GM21515 (cell line): ENCODE data around the gene WFDC11.
"Not testable (repeated sequence)": the region's sequence is repeated elsewhere in the genome, so short reads cannot be mapped to it uniquely, and the experiment has no call there.

ENCODE experiments used
- ATAC-seq: cut with Tn5 transposase; IDR thresholded peaks from one replicate; pipeline ENCODE4 v1.9.1; 2021; ENCODE audit not compliant: unreplicated experiment

Gene WFDC11

DNA sequence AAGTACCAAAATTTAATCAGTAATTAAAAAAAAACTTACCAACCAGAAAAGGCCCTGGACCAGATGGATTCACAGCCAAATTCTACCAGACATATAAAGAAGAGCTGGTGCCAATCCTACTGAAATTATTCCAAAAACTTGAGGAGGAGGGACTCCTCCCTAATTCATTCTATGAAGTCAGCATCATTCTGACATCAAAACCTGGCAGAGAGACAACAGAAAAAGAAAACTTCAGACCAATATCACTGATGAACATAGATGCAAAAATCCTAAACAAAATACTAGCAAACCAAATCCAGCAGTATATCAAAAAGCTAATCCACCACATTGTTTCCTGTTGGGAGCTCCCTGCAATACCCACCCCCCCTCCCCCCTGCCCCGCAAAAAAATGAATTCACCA lies at the start of gene WFDC11:
Gene WFDC11, minus strand, starts transcription at position 101 of the 400 bp plus-strand sequence. CDS start 19,639 bp downstream, outside the sequence.
- no peak for ATAC-seq

DNA sequence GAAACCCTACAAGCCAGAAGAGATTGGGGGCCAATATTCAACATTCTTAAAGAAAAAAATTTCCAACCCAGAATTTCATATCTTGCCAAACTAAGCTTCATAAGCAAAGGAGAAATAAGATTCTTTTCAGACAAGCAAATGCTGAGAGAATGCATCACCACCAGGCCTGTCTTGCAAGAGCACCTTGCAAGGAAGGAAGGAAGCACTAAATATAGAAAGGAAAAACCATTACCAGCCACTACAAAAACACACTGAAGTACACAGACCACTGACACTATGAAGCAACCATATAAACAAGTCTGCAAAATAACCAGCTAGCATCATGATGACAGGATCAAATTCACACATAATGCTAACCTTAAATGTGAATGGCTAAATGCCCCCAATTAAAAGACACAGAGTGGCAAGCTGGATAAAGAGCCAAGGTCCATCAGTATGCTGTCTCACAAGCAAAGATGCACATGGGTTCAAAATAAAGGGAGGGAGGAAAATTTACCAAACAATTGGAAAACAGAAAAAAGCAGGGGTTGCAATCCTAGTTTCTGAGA lies 46.2 kb upstream of the WFDC11 start:
- ATAC-seq, result not testable (repeated sequence)

DNA sequence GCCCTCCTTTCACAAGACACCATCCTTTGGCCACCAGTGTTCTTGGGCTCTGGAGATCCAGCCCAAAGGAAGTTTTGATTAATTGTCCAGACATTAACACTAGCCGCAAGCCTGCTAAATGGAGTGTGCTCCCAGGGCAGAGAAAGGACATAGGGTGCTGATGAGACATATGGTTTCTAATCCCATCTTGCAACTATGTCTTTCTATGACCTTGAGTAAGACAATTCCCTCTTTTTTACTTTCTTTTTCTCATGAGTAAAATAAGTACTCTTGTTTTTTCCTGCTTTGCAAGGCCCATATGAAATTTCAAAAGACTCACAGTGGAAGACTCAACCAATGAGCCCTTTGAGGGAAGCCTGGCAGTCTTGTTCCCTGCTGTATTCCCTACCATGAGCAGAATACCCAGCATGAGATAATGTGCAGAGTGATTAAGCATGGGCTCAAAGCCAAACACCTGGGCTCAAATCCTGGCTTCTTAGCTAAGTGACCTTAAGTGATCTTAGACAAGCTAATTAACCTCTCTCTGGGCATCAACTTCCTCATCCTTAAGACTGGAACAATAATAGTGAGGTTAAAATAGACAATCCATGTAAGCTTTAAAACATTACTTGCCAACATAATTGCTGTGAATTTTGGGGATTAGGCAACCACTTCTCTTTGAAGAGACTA lies 35.1 kb upstream of the WFDC11 start, which contains the start of gene WFDC10B:
Gene WFDC10B, minus strand, starts transcription at position 51 of the 669 bp plus-strand sequence. CDS start 19,027 bp downstream, outside the sequence.
- ATAC-seq, result no peak

DNA sequence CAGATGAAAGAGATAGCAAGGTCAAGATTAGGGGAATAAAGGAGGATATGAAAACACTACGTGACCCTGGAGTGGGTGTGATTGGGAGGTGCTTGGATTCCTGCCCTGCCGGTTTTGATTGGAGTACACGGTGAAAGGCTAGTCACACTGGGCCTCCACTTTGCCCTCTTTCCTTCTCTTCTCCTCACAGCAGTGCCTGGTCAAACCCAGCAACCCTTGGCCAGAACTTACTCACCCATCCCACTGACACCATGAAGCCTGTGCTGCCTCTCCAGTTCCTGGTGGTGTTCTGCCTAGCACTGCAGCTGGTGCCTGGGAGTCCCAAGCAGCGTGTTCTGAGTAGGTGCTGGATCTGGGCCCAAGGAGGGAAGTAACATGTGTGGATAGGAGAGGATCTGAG lies 31.8 kb upstream of the WFDC11 start, which contains the start of gene WFDC13:
Gene WFDC13, plus strand, starts transcription at position 166 of the 400 bp plus-strand sequence. Its CDS starts 86 bp downstream, at position 252.
- ATAC-seq, result no peak

DNA sequence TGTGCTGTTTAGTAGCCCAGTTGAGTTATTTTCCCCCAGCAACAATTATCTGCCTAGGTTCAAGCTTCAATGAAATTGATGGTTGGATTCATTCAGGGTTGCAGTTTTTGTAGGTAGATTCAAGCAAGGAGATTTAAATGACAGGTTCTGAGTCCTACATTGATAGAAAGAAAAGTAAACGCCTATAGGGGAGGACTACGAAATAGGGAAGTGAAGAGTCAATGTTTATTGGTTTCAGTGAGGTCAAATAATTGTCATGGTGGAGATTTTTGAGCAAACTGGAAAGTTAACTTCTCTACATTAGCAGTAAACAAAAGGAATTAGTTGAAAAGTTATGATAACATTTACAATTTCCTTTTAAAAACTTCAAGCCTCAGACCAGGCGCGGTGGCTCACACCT lies 31.1 kb upstream of the WFDC11 start:
- ATAC-seq, result no peak

DNA sequence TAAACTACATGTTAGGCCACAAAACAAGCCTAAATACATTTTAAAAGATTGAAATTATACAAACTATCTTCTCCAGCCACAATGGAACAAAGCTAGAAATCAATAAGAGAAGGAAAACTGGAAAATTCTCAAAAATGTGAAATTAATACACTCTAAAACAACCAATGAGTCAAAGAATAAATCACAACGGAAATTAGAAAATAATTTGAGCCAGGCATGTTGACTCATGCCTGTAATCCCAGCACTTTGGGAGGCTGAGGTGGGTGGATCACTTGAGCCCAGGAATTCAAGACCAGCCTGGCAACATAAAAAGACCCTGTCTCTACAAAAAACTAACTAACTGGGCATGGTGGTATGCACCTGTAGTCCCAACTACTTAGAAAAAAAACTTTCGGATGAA lies 25.5 kb upstream of the WFDC11 start:
- ATAC-seq, result no peak

DNA sequence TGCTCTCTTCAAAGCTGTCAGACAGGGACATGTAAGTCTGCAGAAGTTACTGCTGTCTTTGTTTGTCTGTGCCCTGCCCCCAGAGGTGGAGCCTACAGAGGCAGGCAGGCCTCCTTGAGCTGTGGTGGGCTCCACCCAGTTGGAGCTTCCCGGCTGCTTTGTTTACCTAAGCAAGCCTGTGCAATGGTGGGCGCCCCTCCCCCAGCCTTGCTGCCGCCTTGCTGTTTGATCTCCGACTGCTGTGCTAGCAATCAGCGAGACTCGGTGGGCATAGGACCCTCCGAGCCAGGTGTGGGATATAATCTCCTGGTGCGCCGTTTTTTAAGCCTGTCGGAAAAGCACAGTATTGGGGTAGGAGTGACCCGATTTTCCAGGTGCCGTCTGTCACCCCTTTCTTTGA lies 23.3 kb upstream of the WFDC11 start:
- ATAC-seq, result not testable (repeated sequence)

DNA sequence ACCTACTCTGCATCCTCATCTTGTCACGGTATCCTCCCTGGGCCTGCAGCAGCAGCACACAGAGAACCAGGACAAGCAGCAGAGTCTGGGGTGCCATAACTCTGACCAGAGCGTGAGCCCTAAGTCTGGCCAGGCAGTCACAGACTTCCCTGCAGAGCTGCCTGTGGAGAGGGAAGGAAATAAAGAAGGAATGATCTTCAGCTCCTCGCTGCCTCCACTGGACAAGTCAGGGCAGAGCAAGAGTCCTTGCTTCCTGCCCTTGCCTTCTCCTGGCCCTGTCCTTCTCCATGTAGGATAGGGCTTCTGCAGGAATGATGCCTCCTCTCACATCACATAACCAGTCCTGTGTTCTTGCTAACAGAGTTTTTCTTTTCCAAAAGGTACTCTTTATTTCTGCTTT lies 15.9 kb upstream of the WFDC11 start:
- no peak for ATAC-seq

DNA sequence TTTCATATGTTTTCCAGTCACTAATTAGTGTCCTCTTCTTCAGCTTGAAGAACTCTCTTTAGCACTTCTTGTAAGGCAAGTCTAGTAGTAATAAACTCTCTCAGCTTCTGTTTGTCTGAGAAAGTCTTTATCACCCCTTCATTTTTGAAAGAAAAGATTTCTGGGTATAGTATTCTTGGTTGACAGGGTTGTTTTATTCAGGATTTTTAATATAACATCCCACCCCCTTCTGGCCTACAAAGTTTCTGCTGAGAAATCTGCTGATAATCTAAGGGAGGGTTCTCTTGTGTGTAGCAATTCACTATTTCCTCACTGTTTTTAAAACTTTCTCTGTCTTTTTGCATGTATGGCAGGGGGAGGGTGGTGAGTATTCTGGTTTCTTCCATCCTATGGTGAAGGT lies 9.6 kb upstream of the WFDC11 start:
- ATAC-seq, result no peak

DNA sequence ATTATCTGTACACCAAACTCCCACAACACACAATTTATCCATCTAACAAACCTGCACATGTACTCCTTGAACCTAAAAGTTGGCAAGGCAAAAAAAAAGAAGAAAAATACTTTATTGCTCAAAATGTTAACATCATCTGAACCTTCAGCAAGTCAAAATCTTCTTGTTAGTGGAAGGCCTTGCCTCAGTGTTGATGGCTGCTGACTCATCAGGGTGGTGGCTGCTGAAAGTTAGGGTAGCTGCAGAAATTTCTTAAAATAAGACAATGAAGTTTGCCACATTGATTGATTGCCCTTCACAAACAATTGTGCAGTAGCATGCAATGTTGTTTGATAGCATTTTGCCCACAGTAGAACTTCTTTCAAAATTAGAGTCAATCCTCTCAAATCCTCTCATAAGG lies 2.7 kb upstream of the WFDC11 start:
- no peak for ATAC-seq

DNA sequence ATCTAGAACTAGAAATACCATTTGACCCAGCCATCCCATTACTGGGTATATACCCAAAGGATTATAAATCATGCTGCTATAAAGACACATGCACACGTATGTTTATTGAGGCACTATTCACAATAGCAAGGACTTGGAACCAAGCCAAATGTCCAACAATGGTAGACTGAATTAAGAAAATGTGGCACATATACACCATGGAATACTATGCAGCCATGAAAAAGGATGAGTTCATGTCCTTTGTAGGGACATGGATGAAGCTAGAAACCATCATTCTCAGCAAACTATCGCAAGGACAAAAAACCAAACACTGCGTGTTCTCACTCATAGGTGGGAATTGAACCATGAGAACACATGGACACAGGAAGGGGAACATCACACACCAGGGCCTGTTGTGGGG lies 13.0 kb downstream of the WFDC11 start:
- not testable (repeated sequence) for ATAC-seq

DNA sequence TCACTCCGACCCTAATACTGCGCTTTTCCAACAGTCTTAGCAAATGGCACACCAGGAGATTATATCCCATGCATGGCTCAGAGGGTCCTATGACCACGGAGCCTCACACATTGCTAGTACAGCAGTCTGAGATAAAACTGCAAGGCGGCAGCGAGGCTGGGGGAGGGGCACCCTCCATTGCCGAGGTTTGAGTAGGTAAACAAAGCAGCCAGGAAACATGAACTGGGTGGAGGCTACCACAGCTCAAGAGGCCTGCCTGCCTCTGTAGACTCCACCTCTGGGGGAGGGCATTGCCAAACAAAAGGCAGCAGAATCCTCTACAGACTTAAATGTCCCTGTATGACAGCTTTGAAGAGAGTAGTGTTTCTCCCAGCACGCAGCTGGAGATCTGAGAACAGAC lies 18.3 kb downstream of the WFDC11 start:
- not testable (repeated sequence) for ATAC-seq

DNA sequence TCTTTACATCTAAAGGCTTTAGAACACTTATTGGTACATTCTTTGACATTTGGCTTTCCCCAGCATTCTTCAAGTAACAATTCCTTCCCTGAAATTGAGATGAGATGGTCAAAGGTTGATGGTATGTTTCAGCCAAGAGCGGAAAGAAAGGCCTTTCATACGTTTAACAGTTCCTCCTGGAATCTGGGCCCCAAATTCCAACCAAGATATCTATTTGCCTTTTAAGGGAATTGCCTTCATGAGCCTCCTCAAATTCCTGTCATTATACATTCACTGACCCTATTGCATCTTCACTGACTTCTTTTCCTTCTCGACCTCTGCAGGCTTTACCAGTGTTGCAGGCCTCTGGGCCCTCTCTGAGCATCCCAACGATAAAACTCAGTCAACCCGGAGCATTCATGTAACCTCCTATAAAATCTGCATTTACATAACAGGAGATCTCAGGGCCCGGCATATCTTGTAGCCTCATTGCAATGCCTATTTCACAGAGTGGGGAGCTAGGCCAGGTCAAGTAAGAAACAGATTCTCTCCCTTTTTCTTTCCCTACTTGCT lies 20.7 kb downstream of the WFDC11 start:
- no peak for ATAC-seq

DNA sequence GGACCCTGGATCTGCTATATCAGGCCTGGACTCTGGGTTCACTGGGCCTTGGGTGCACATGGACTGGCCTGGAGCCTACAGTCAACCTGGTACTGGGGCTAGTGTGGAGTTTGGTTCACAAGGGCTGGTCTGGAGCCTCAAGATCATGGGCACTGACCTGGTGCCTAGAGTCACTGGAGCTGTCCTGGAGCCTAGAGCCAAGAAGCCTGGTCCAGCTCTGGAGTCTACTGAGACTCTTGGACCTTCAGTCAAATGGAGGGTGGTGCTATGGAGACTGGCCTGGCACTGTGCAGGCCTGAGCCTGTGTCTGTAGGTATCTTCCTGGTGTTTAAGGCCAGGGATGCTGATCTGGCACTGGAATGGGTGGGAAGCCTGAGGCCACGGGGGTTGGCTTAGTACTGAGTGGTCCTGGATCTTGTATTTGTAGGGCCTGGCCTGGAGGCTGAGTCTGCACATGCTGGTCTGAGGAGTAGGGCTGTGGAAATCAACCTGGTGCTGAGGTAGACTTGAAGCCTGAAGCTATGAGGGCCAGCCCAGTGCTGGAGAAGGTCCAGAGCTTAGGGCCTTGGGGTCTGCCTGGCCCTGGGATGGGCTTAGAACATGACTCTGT lies 22.5 kb downstream of the WFDC11 start:
- ATAC-seq, result no peak

DNA sequence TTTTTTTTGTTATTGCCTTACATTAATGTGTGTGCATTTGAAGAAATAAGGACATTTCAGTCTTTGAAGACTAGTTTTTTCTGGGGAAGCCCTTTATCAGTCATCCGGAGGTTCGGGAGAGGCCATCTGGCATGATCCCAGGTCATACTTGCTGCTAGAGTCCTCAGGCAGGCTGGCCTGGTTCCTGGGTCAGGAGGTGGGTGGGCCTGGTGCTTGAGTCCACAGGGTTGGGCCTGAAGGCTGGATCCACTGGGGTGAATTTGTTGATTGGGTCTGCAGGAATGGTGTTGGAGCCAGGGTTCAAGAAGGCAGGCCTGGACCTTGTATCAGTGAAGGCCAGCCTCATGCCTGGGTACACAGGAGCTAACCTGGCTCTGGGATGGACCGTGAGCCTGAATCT lies 23.2 kb downstream of the WFDC11 start:
- ATAC-seq, result no peak

DNA sequence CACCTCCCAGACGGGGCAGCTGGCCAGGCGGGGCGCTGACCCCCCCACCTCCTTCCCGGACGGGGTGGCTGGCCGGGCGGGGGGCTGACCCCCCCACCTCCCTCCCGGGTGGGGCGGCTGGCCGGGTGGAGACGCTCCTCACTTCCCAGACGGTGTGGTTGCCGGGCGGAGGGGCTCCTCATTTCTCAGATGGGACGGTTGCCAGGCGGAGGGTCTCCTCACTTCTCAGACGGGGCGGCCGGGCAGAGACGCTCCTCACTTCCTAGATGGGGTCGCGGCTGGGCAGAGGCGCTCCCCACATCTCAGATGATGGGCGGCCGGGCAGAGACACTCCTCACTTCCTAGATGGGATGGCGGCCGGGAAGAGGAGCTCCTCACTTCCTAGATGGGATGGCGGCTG lies 24.2 kb downstream of the WFDC11 start:
- ATAC-seq, result not testable (repeated sequence)

DNA sequence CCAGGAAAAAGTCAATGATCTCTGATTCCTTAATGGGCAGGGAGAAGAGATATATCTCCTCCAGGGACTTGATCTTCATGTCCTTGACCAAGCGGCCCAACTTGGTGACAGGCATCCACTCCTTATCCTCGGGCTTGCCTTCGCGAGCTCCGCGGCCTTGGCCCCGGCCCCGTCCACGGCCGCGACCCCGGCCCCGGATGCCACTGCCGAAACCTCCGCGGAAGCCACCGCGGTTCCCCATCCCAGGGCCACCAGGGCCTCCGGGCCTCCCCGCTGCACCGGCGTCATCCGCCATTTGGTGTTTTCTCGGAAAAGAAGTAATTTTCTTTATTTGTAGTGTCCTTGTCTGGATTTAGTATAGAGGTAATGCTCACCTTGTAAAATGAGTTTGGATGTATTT lies 29.0 kb downstream of the WFDC11 start:
- ATAC-seq, result not testable (repeated sequence)

DNA sequence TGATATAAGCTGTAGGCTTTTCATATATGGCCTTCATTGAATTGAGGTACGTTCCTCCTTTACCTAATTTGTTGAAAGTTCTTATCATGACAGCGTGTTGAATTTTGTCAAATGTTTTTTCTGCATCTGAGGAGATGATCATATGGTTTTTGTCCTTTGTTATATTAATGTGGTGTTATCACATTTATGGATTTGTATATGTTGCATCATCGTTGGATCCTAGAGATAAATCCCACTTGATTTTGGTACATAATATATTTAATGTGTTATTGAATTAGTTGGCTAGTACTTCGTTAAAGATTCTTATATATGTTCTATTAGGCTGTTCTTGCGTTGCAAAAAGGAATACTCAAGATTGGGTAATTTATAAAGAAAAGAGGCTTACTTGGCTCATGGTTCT lies 30.4 kb downstream of the WFDC11 start:
- no peak for ATAC-seq

DNA sequence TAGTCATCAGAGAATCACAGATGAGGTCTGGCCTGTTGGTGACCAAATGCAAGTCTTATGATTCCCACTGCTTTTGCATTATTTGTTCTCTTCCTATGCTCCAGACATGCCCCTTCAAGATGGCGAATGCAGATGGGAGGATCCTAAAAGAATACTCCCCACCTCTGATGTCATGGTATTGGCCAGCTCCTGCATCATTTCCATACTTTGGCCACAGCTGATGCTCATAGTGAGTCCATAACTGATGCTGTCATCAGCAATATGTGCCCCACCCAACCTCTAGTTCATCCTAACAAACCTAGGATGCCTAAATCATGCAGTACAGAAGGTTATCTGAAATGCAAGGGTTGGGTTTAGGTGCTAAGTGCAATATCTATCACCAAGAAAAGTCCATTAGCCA lies 33.5 kb downstream of the WFDC11 start:
- ATAC-seq, result no peak

DNA sequence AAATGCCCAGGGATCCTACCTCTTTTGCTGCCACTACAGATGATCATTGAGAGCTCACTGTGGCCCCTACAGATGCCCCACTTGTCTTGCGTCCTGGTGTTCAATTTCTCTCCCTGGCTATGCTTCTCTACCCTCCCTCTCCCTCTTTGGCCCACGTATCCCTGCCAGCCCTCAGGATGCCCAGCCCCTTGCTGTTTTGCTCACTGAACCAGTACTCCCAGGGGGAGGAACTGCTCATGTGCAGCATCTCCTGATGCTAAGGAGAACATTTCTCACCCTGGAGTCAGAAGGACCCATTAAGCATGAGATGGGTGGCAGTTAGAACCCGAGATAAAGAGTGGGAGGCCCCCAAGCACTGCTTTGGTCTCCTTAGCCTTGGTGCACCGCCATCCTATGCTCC lies 38.9 kb downstream of the WFDC11 start, which contains the start of gene WFDC9:
Gene WFDC9, minus strand, starts transcription at position 101 of the 400 bp plus-strand sequence. CDS start 21,103 bp downstream, outside the sequence.
- no peak for ATAC-seq

DNA sequence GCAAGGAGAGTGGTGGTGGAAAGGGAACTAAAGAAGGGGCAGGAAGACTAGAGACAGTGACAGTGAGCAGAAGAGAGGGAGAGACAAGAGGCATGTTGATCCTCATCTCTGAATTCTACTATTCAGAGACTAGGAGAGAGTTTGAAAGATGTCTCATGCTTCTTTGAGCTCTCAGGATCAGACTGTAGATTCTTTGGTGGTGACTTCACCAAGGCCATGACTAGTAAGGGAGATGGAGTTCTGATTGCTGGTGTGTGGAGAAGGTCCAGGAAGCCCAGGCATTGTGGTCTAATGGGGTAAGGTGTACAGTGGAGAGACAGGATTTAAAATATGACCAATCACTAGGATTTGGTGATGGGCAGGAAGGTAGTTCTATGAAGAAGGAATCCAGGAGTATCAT lies 39.7 kb downstream of the WFDC11 start:
- ATAC-seq, result no peak
